ENCODE data around the gene B3GNT5. TPM values are rescaled to one million over a fixed set of nuclear protein-coding genes. Genes with fewer than 3 reads are reported as not detected.
A peak's percentile ranks its signal among the peaks of the same experiment; 100 is the strongest.

Gene B3GNT5
- total and polyA plus RNA-seq, 2 donors (not counting 1 experiment from before 2014, with no cell fraction given), result 0.07 to 0.37 TPM

DNA sequence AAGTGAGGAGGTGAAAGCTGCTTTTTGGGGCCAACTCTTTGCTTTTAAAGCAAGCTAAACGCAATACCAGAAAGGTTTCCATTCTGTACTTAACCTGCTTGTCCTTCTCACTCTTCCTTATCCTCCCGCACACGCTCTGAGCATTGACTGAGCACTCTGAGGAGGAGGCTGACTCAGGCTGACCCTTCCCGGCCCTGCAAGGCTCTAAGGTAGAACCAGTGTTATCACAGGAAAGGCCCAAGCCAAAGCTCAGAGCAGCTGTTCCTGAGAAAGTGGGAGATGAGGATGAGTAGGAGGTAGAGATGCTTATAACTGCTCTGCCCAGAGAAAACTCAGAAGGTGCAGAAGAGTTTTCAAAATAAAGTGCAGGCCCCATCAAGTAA is 2.3 kb downstream of the B3GNT5 start:
- no peak overlapping the region for H3K27ac Mint-ChIP-seq
- intact Hi-C loops (cut with micrococcal nuclease), result loop anchor here (2.0 to 10.0 kb wide), 2 partner anchors 127 to 131 kb away; no protein-coding TSS in a partner anchor

DNA sequence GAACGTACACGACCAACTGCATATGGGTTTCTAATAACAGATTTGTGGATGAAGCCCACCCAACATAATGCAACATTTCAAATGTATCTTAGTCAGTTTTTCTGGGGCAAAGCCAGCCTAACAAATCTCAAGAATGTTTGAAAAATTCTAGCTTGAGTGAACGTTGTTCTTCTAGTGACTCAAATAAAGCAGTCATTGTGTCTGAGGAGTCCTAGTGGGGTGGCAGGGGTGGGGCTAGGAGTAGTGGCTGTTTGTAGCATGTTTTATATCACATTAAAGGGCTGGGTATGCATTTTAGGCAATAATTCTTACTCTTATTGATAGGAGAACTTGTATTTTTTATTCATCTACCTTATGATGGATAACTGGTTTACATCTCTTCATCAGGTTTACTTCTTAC is 6.0 kb downstream of the B3GNT5 start:
- H3K27me3 ChIP-seq (replicated peaks in 1 of 4; ENCODE audit: control extremely low read depth in 1 of 4, control insufficient read depth in 3 of 4, insufficient read depth in 4 of 4, low read length in 3 of 4), result peaks cover 0 to 20% (median 17%) of the 10 kb centered on the region in 4 experiments
- peak overlapping the region; percentile 51 for H3K4me2 ChIP-seq (replicated peaks; ENCODE audit: low read depth, low read length, poor library complexity, severe bottlenecking)
- no peak overlapping the region for H3K9ac ChIP-seq (ENCODE audit: low read length)
- WGBS (ENCODE audit: insufficient coverage), result 78% methylated on average over 1 of the region's 3 CpGs
- peaks cover 19 to 28% of the 10 kb centered on the region in 2 donors for H3K4me1 ChIP-seq (ENCODE audit: control insufficient read depth in 2 of 2, insufficient read depth in 2 of 2, low read length in 2 of 2)
- intact Hi-C loops (cut with micrococcal nuclease), result loop anchor here (10.0 kb wide), 1 partner anchor 134 kb away; no protein-coding TSS in a partner anchor
- no peak for ATAC-seq (ENCODE audit: low read depth)
- no peaks in the 10 kb centered on the region for H4K20me1 ChIP-seq (ENCODE audit: control insufficient read depth, insufficient read depth, low read length, poor library complexity, severe bottlenecking)
- Mint-ChIP-seq H3K27me3 (peaks cover 32% of the 10 kb centered on the region), H3K9me3 (ENCODE audit: insufficient read depth) (no peaks in the 10 kb centered on the region), H3K4me3 (no peak overlapping the region), H3K27ac (no peak overlapping the region), H3K4me1 (peaks cover 24% of the 10 kb centered on the region)
- ChIA-PET POLR2A (no interaction called here), CTCF (no interaction called here)
- H3K27ac ChIP-seq (ENCODE audit: low read length in 2 of 2), result no peak overlapping the region
- TF ChIP-seq, protein P1, sequence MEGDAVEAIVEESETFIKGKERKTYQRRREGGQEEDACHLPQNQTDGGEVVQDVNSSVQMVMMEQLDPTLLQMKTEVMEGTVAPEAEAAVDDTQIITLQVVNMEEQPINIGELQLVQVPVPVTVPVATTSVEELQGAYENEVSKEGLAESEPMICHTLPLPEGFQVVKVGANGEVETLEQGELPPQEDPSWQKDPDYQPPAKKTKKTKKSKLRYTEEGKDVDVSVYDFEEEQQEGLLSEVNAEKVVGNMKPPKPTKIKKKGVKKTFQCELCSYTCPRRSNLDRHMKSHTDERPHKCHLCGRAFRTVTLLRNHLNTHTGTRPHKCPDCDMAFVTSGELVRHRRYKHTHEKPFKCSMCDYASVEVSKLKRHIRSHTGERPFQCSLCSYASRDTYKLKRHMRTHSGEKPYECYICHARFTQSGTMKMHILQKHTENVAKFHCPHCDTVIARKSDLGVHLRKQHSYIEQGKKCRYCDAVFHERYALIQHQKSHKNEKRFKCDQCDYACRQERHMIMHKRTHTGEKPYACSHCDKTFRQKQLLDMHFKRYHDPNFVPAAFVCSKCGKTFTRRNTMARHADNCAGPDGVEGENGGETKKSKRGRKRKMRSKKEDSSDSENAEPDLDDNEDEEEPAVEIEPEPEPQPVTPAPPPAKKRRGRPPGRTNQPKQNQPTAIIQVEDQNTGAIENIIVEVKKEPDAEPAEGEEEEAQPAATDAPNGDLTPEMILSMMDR (IDR thresholded peaks at IDR 0.05), result no peak
- no peak for TF ChIP-seq EZH2 (IDR thresholded peaks at IDR 0.05; ENCODE audit: borderline replicate concordance, insufficient read depth, low read depth, low read length, poor library complexity, severe bottlenecking)
- H2AFZ ChIP-seq (ENCODE audit: insufficient read depth, low read depth, low read length, poor library complexity, severe bottlenecking), result no peak overlapping the region
- H3K36me3 ChIP-seq (replicated peaks in 1 of 2; ENCODE audit: control extremely low read depth in 1 of 2, control insufficient read depth in 1 of 2, extremely low read depth in 1 of 2, insufficient read depth in 2 of 2, low read length in 1 of 2), result no peaks in the 10 kb centered on the region
- H3K9me3 ChIP-seq (ENCODE audit: control extremely low read depth in 1 of 3, control insufficient read depth in 2 of 3, insufficient read depth in 1 of 3, low read length in 2 of 3), result peaks cover 0 to 3% (median 0%) of the 10 kb centered on the region in 3 donors
- no peak overlapping the region for H3K4me3 ChIP-seq (ENCODE audit: control extremely low read depth in 1 of 5, extremely low read depth in 1 of 5, insufficient read depth in 1 of 5, low read depth in 2 of 5, low read length in 4 of 5)
- no peak for DNase-seq
- H3K79me2 ChIP-seq (ENCODE audit: control insufficient read depth, insufficient read depth, low read length), result no peaks in the 10 kb centered on the region

More for the DNA sequence above, 2.3 kb downstream of the B3GNT5 start:
- Mint-ChIP-seq H3K27me3 (peaks cover 37% of the 10 kb centered on the region), H3K9me3 (ENCODE audit: insufficient read depth) (no peaks in the 10 kb centered on the region), H3K4me3 (peak overlapping the region; percentile 69), H3K4me1 (peaks cover 25% of the 10 kb centered on the region)
- Histone ChIP-seq H2AFZ (ENCODE audit: insufficient read depth, low read depth, low read length, poor library complexity, severe bottlenecking) (no peak overlapping the region), H3K4me3 (ENCODE audit: control extremely low read depth in 1 of 5, extremely low read depth in 1 of 5, insufficient read depth in 1 of 5, low read depth in 2 of 5, low read length in 4 of 5) (no peak overlapping the region), H3K79me2 (ENCODE audit: control insufficient read depth, insufficient read depth, low read length) (no peaks in the 10 kb centered on the region), H3K27me3 (replicated peaks in 1 of 4; ENCODE audit: control extremely low read depth in 1 of 4, control insufficient read depth in 3 of 4, insufficient read depth in 4 of 4, low read length in 3 of 4) (peaks cover 0 to 45% (median 42%) of the 10 kb centered on the region in 4 experiments), H3K4me2 (replicated peaks; ENCODE audit: low read depth, low read length, poor library complexity, severe bottlenecking) (no peak overlapping the region), H3K36me3 (replicated peaks in 1 of 2; ENCODE audit: control extremely low read depth in 1 of 2, control insufficient read depth in 1 of 2, extremely low read depth in 1 of 2, insufficient read depth in 2 of 2, low read length in 1 of 2) (no peaks in the 10 kb centered on the region), H3K9me3 (ENCODE audit: control extremely low read depth in 1 of 3, control insufficient read depth in 2 of 3, insufficient read depth in 1 of 3, low read length in 2 of 3) (peaks cover 0 to 3% (median 0%) of the 10 kb centered on the region in 3 donors), H4K20me1 (ENCODE audit: control insufficient read depth, insufficient read depth, low read length, poor library complexity, severe bottlenecking) (no peaks in the 10 kb centered on the region), H3K27ac (ENCODE audit: low read length in 2 of 2) (no peak overlapping the region), H3K9ac (ENCODE audit: low read length) (no peak overlapping the region), H3K4me1 (ENCODE audit: control insufficient read depth in 2 of 2, insufficient read depth in 2 of 2, low read length in 2 of 2) (peaks cover 23 to 30% of the 10 kb centered on the region in 2 donors)
- no peak for DNase-seq
- POLR2A ChIA-PET, result interaction anchor here (0.7 kb wide), 1 partner anchor 29 kb away, joined by 5 read pairs; no protein-coding TSS in a partner anchor
- WGBS (ENCODE audit: insufficient coverage), result 100% methylated on average over 3 of the region's 4 CpGs
- no peak for ATAC-seq (ENCODE audit: low read depth)
- CTCF ChIA-PET, result interaction anchor here (0.7 to 1.3 kb wide), 3 partner anchors 126 to 129 kb away, joined by 3 to 6 read pairs (median 3); no protein-coding TSS in a partner anchor
- TF ChIP-seq, protein P1 (IDR thresholded peaks at IDR 0.05), result no peak
- TF ChIP-seq EZH2 (IDR thresholded peaks at IDR 0.05; ENCODE audit: borderline replicate concordance, insufficient read depth, low read depth, low read length, poor library complexity, severe bottlenecking), result no peak

Data from B cell (primary cell).